HG03025 (cell line): ENCODE data around the gene IFTAP.

Experiments
- ATAC-seq: cut with Tn5 transposase; IDR thresholded peaks from one replicate; pipeline ENCODE4 v1.9.1; 2021; ENCODE audit warnings: mild to moderate bottlenecking, moderate library complexity; ENCODE audit not compliant: unreplicated experiment, low FRiP score

Gene IFTAP

DNA sequence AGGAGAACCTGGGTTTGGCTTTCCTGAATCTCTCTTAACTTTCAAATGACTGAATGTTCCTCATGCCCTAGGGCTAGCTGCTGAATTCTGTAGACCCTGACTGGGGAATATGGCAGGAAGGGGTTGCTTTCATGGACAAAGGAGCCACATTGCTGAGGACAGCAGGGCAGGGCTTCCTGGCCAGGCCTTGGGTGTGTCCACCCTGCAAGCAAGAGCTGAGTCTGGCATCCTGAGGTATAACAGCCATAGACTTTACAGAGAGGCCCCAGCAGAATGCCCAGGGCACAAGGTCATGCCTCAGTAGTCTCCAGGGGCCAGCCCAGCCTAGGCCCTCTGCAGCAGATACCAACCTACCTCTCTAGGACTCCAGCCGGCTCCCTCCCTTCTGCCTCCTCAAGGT is 105.9 kb downstream of the IFTAP start:
- no peak for ATAC-seq

DNA sequence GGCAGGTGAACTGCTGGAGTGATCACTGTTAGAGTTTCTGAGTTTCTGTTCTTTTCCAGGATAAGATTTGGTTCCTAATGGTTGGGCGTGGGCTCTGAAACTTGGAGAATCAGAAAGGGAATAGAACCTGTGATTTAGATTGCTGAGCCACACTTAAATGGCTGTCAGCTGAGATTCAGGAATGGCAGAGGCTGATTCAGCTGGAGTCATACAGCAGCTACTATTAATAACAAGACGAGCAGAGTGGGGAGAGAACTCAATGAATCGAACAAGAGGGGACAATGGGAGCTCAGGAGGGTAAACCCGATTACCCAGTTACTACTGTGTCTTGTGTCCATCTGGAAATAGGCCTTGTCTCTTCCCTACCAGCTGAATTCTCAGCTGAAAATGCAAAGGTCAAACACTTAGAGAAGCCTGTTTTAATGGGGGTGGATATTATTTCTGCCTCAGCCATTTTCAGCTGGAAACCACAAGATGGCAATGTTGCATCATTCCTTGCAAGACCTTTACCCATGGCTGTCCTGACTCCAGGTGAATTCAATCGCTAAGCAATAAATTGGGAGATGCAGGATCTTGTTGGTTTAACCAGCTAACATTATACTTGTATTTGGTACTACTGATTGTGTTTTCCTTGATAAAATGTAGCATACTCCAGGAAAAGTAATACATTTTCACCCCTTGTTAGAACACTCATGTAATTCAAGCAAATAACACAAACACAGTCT is 108.2 kb downstream of the IFTAP start:
- peak; percentile 79 for ATAC-seq

DNA sequence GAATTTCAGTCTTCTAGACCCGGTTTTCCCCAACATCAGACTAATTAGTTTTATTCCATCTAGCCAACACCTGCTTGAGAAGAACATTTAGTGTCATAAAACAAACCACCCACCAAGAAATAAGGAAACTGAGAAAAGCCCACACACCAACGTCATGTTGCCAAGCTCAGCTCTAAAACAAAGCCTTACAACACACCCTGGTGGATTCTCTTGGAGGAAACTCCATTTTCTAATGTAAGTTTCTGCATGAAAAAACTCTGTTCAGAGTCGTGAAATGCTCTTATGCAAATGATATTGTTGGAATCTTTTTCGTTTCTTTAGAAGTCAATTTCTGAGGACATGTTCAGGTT is 108.7 kb downstream of the IFTAP start:
- ATAC-seq = peak; percentile 39
